ENCODE measurements around the gene TMEM164.
A peak's percentile ranks its signal among the peaks of the same experiment; 100 is the strongest.

TMEM164 gene

DNA sequence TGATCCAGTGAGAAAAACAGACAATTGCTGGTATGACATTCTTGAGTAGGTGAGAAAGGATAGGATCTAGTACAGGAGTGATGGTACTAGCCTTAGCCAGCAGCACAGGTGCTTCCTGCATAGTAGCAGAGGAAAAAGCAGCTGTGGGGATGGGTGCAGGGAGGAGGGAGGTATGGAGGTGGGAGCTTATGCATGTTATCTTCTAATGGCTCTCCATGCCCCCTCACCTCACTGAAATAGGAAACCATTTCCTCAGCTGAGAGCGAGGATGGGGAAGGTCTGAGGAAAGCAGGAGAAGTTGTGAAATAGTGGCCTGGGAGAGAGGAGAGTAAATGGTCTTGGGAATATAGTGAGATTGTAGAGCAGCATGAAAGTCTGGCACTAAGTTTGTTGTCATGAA lies 136.3 kb downstream of the TMEM164 start:
- DNase-seq (ENCODE audit: low spot score), result no peak
- ChIA-PET CTCF (no interaction called here), POLR2A (ENCODE audit: low non-redundant PET) (no interaction called here)
- H3K27ac ChIP-seq, result no peak overlapping the region
- TF ChIP-seq, protein P1, sequence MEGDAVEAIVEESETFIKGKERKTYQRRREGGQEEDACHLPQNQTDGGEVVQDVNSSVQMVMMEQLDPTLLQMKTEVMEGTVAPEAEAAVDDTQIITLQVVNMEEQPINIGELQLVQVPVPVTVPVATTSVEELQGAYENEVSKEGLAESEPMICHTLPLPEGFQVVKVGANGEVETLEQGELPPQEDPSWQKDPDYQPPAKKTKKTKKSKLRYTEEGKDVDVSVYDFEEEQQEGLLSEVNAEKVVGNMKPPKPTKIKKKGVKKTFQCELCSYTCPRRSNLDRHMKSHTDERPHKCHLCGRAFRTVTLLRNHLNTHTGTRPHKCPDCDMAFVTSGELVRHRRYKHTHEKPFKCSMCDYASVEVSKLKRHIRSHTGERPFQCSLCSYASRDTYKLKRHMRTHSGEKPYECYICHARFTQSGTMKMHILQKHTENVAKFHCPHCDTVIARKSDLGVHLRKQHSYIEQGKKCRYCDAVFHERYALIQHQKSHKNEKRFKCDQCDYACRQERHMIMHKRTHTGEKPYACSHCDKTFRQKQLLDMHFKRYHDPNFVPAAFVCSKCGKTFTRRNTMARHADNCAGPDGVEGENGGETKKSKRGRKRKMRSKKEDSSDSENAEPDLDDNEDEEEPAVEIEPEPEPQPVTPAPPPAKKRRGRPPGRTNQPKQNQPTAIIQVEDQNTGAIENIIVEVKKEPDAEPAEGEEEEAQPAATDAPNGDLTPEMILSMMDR (conservative IDR thresholded peaks at IDR 0.05; ENCODE audit: low read depth), result no peak

DNA sequence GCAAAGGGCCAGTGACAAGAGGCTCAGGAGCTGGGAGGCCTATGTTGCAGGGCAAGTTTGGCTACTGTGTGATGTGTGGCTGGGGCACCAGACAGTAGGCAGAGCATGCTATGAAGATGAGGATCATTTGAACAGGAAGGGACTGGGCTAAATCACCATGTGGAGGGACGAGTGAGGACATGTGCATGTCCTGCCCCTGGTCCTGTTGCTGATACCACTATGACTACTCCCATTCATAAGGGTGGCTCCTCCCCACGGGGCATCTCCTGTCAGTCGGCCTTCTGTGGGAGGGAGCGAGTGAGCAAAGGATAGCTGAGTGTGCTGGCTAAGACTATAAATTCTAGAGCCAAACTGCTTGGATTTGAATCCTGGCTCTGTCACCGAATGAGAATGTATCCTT lies 139.2 kb downstream of the TMEM164 start:
- TF ChIP-seq, protein P1 (conservative IDR thresholded peaks at IDR 0.05; ENCODE audit: low read depth), result no peak
- ChIA-PET POLR2A (ENCODE audit: low non-redundant PET) (interaction anchor here (0.5 kb wide), 1 partner anchor 136 kb away, joined by 3 read pairs; no protein-coding TSS in a partner anchor), CTCF (interaction anchor here (0.5 kb wide), 1 partner anchor 146 kb away, joined by 3 read pairs; no protein-coding TSS in a partner anchor)
- DNase-seq (ENCODE audit: low spot score), result peak; percentile 74
- peak overlapping the region; percentile 94 for H3K27ac ChIP-seq

DNA sequence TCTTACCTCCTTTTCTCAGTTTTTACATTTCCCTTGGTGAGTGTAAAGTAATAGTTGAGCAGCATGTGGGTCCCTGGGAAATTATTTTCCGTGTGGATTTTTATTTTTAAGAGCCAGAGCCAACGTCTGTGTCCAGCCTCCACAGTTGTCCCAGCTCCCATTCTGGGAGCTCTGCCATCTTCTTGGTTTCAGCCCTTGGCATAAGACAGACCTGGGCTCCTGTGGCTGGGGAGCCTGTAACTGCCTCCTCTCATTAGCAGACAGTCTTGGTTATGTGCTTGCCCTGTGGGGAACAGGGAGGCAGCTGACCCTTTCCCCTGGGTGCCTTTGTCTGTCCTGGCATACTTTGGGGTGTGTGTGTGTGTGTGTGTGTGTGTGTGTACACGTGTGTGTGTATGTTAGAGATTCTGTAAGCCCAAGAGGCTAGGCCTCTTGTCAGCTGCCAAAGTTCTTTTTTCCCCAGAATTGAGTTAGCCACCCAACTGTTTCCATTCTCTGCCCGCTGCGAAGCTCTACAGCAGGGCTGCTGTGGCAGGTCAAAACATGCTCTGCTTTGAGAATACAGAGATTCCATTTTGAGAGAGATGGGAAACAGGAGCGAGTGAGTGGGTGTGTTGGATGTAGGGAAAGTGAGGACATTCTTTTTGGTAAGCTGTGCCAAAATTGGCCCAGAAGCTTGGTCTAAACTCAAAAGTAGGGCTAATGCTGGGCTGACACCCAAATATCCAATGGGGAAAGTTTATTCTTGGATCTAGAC lies 140.7 kb downstream of the TMEM164 start:
- H3K27ac ChIP-seq, result peak overlapping the region; percentile 94
- ChIA-PET POLR2A (ENCODE audit: low non-redundant PET) (no interaction called here), CTCF (interaction anchor here (0.6 to 0.8 kb wide), 4 partner anchors 223 to 390 kb away, joined by 3 to 4 read pairs (median 4); no protein-coding TSS in a partner anchor)
- peak; percentile 24 for DNase-seq (ENCODE audit: low spot score)
- TF ChIP-seq, protein P1 (conservative IDR thresholded peaks at IDR 0.05; ENCODE audit: low read depth), result no peak

- TF ChIP-seq, protein P1 (conservative IDR thresholded peaks at IDR 0.05; ENCODE audit: low read depth), result no peak
- POLR2A ChIA-PET (ENCODE audit: low non-redundant PET), result no interaction called here
- H3K27ac ChIP-seq, result no peak overlapping the region
- CTCF ChIA-PET, result no interaction called here
- DNase-seq (ENCODE audit: low spot score), result no peak
Observed at GRCh38 chrX:110145311-110145710, 142.4 kb downstream of the TMEM164 start.

DNA sequence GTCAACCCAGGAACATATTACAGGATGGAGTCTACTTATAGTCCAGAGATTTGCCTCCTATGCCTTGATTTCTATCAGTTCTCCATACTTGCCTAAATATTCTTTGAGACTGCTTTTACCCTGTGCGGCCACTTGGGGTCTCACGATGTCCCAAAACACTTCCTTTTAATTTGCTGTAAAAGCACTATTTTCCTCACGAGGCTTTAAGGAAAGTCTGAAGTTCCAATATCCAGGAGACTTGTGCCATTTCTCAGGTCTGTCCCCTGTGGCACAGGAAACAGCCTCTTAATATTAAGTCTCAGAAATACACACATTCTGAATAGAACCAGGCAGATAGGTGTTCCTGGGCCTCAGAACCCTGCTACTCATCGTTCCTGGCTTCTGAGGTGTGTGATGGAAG lies 142.9 kb downstream of the TMEM164 start:
- ChIA-PET POLR2A (ENCODE audit: low non-redundant PET) (no interaction called here), CTCF (interaction anchor here (0.6 to 2.1 kb wide), 9 partner anchors 35 to 235 kb away, joined by 3 to 13 read pairs (median 3); no protein-coding TSS in a partner anchor)
- TF ChIP-seq, protein P1 (conservative IDR thresholded peaks at IDR 0.05; ENCODE audit: low read depth), result peak; percentile 38

DNA sequence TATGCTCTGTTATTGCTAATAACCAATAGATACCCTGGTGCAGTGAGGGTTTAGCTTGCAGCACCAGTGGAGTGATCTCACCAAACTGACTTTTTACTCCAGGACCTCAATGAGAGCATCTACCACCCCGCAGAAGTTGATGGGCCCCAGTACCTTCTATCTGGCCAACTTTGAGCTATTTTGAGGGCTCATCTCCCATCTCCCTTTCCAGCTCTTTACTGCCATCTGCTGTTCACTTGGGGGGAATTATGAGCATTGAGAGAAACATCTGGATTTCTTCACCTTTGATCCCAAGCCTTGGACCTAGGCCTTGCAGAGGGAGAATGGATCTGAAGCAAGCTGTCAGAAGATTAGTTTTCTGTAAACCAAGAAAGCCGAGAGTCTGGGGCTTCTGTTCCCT lies 143.6 kb downstream of the TMEM164 start:
- TF ChIP-seq, protein P1 (conservative IDR thresholded peaks at IDR 0.05; ENCODE audit: low read depth), result peak; percentile 37
- ChIA-PET CTCF (interaction anchor here (0.6 to 2.1 kb wide), 13 partner anchors 12 to 274 kb away, joined by 3 to 13 read pairs (median 3); no protein-coding TSS in a partner anchor), POLR2A (ENCODE audit: low non-redundant PET) (no interaction called here)
- peak; percentile 41 for DNase-seq (ENCODE audit: low spot score)
- H3K27ac ChIP-seq, result no peak overlapping the region

More for the DNA sequence above, 142.9 kb downstream of the TMEM164 start:
- no peak overlapping the region for H3K27ac ChIP-seq
- DNase-seq (ENCODE audit: low spot score), result no peak

All from RWPE1 (cell line).